Activated B cell treated with CpG ODN at 0.5 μM for 24 hours (primary cell): ENCODE measurements around the gene SEL1L3. TPM values are rescaled to one million over a fixed set of nuclear protein-coding genes. Genes with fewer than 3 reads are reported as not detected.

Source experiments
- ATAC-seq: fragments of 200-7000 bp; cut with Tn5 transposase; one replicate; pipeline ENCODE4 v1.10.0; 2021; ENCODE audit warnings: low read depth, mild to moderate bottlenecking, moderate library complexity
- CTCF ChIA-PET: fragments of 350-600 bp; sonication (Branson Sonifier 250); formaldehyde crosslinking; loops from one replicate; lab custom pipeline; 2021; ENCODE audit warnings: antibody characterized with exemption; lab: Charles Lee
- POLR2A ChIA-PET: fragments of 350-600 bp; sonication (Branson Sonifier 250); formaldehyde crosslinking; loops from one replicate; lab custom pipeline; 2021; ENCODE audit warnings: antibody characterized with exemption; lab: Charles Lee
- DNase-seq: peaks from one replicate; pipeline ENCODE4 v3.0.0; 2022
- H3K27ac Mint-ChIP-seq: one replicate; pipeline ENCODE4 v1.8.0; 2020; ENCODE audit warnings: mixed read lengths
- H3K27me3 Mint-ChIP-seq: one replicate; pipeline ENCODE4 v1.8.0; 2021; ENCODE audit warnings: mixed read lengths
- H3K36me3 Mint-ChIP-seq: one replicate; pipeline ENCODE4 v1.8.0; 2021; ENCODE audit warnings: low read depth, mixed read lengths
- H3K4me1 Mint-ChIP-seq: one replicate; pipeline ENCODE4 v1.8.0; 2021; ENCODE audit warnings: mixed read lengths
- H3K4me3 Mint-ChIP-seq: one replicate; pipeline ENCODE4 v1.8.0; 2020; ENCODE audit warnings: mild to moderate bottlenecking, mixed read lengths
- H3K9me3 Mint-ChIP-seq: one replicate; pipeline ENCODE4 v1.8.0; 2020; ENCODE audit warnings: mixed read lengths
- intact Hi-C: fragments of 100-400 bp; cut with micrococcal nuclease; formaldehyde crosslinking; loops from one replicate; pipeline ENCODE4 v1.15.1; 2024
- total RNA-seq: library from RNA; stranded (reverse); gene quantifications from 2 replicates; pipeline ENCODE4 v1.2.3, GENCODE V29; 2022
- TF ChIP-seq, protein P1 (sequence below): fragments of 200-600 bp; IDR thresholded peaks from one replicate; pipeline ENCODE4 v1.8.0; 2022; ENCODE audit warnings: antibody characterized with exemption, mild to moderate bottlenecking

SEL1L3 gene
- total RNA-seq, 1 donor from 2014 or later = 113 TPM

GRCh38 chr4:25702848-25703247 lies 159.9 kb downstream of the SEL1L3 start:
- Mint-ChIP-seq H3K27me3 (no peaks in the 10 kb centered on the region), H3K9me3 (no peaks in the 10 kb centered on the region), H3K4me3 (no peak overlapping the region), H3K4me1 (no peaks in the 10 kb centered on the region), H3K27ac (no peak overlapping the region), H3K36me3 (no peaks in the 10 kb centered on the region)
- POLR2A ChIA-PET = no interaction called here
- no peak for DNase-seq
- CTCF ChIA-PET = no interaction called here
- TF ChIP-seq, protein P1, sequence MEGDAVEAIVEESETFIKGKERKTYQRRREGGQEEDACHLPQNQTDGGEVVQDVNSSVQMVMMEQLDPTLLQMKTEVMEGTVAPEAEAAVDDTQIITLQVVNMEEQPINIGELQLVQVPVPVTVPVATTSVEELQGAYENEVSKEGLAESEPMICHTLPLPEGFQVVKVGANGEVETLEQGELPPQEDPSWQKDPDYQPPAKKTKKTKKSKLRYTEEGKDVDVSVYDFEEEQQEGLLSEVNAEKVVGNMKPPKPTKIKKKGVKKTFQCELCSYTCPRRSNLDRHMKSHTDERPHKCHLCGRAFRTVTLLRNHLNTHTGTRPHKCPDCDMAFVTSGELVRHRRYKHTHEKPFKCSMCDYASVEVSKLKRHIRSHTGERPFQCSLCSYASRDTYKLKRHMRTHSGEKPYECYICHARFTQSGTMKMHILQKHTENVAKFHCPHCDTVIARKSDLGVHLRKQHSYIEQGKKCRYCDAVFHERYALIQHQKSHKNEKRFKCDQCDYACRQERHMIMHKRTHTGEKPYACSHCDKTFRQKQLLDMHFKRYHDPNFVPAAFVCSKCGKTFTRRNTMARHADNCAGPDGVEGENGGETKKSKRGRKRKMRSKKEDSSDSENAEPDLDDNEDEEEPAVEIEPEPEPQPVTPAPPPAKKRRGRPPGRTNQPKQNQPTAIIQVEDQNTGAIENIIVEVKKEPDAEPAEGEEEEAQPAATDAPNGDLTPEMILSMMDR = no peak
- no peak for ATAC-seq
- intact Hi-C loops = no loop called here

DNA sequence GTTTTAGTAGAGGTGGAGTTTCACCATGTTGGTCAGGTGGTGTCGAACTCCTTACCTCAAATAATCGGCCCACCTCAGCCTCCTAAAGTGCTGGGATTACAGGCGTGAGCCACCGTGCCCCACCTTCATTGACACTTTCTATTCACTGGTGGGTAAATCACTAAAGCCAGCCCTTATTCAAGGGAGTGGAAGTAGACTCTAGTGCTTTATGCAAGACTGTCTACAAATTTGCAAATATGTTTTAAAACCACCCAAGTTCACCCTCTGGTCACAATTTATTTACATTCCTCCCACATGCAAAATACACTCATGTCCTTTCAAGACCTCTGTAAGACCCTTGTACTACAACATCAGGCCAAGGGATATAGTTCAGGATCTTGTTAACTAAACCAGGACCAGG lies 162.1 kb downstream of the SEL1L3 start:
- H3K4me1 Mint-ChIP-seq = no peaks in the 10 kb centered on the region
- H3K9me3 Mint-ChIP-seq = no peaks in the 10 kb centered on the region
- no peaks in the 10 kb centered on the region for H3K36me3 Mint-ChIP-seq
- H3K4me3 Mint-ChIP-seq = no peak overlapping the region
- no peaks in the 10 kb centered on the region for H3K27me3 Mint-ChIP-seq
- TF ChIP-seq, protein P1 = no peak
- POLR2A ChIA-PET = no interaction called here
- DNase-seq (no peak), ATAC-seq (no peak)
- intact Hi-C loops = no loop called here
- CTCF ChIA-PET = no interaction called here
- no peak overlapping the region for H3K27ac Mint-ChIP-seq

DNA sequence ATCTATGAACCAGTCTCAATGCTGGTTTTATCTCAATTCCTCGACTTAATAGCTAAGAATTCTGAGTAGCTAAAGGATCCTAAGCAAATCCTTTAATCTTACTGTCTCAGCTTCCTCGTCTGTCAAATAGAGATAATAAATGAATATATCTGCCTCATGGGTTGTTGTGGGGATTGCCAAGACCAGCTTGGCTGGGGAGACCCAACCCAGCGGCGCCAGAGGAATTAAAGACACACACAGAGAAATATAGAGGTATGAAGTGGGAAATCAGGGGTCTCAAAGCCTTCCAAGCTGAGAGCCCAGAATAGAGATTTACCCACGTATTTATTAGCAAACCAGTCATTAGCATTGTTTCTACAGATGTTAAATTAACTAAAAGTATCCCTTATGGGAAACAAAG lies 165.3 kb downstream of the SEL1L3 start:
- DNase-seq = no peak
- TF ChIP-seq, protein P1 = no peak
- Mint-ChIP-seq H3K4me1 (no peaks in the 10 kb centered on the region), H3K9me3 (no peaks in the 10 kb centered on the region), H3K27ac (no peak overlapping the region), H3K27me3 (no peaks in the 10 kb centered on the region), H3K4me3 (no peak overlapping the region), H3K36me3 (no peaks in the 10 kb centered on the region)
- CTCF ChIA-PET = no interaction called here
- POLR2A ChIA-PET = no interaction called here
- intact Hi-C loops = no loop called here
- ATAC-seq = no peak

Other genes starting within 250 kb of the SEL1L3 start
- not detected in 2 replicates for gene SLC34A2, start 207.1 kb downstream of the SEL1L3 start, total RNA-seq
- 16.6 and 18.7 TPM in 2 replicates for gene SMIM20, start 51.2 kb upstream of the SEL1L3 start, total RNA-seq